Measurements from ENCODE around the gene MTOR. TPM values are rescaled to one million over a fixed set of nuclear protein-coding genes. Genes with fewer than 3 reads are reported as not detected.

The MTOR gene
- total RNA-seq, 1 donor from 2014 or later = 67.2 TPM

- H3K27ac Mint-ChIP-seq (ENCODE audit: unreplicated experiment) = no peak overlapping the region
- peaks cover 13% of the 10 kb centered on the region for H3K36me3 Mint-ChIP-seq (ENCODE audit: low read depth)
- H3K4me1 Mint-ChIP-seq = no peaks in the 10 kb centered on the region
- H3K27me3 Mint-ChIP-seq (ENCODE audit: low read depth) = no peaks in the 10 kb centered on the region
- no peaks in the 10 kb centered on the region for H3K9me3 Mint-ChIP-seq
- no peak for TF ChIP-seq CTCF (conservative IDR thresholded peaks at IDR 0.05)
- DNase-seq (ENCODE audit: low read depth, low spot score) = no peak
- H3K4me3 Mint-ChIP-seq = no peak overlapping the region
Observed at GRCh38 chr1:11151826-11152612, 110.3 kb downstream of the MTOR start.

GRCh38 chr1:11151114-11151513 lies 111.2 kb downstream of the MTOR start:
- Mint-ChIP-seq H3K36me3 (ENCODE audit: low read depth) (peaks cover 7% of the 10 kb centered on the region), H3K4me3 (no peak overlapping the region)

GRCh38 chr1:11150326-11150725 lies 112.0 kb downstream of the MTOR start:
- H3K9me3 Mint-ChIP-seq = no peaks in the 10 kb centered on the region
- no peak for TF ChIP-seq CTCF (conservative IDR thresholded peaks at IDR 0.05)
- no peaks in the 10 kb centered on the region for H3K27me3 Mint-ChIP-seq (ENCODE audit: low read depth)
- no peaks in the 10 kb centered on the region for H3K4me1 Mint-ChIP-seq
- peaks cover 7% of the 10 kb centered on the region for H3K36me3 Mint-ChIP-seq (ENCODE audit: low read depth)
- H3K4me3 Mint-ChIP-seq = no peak overlapping the region
- DNase-seq (ENCODE audit: low read depth, low spot score) = no peak
- H3K27ac Mint-ChIP-seq (ENCODE audit: unreplicated experiment) = no peak overlapping the region

More at GRCh38 chr1:11151114-11151513, 111.2 kb downstream of the MTOR start:
- H3K27me3 Mint-ChIP-seq (ENCODE audit: low read depth) = no peaks in the 10 kb centered on the region
- no peak overlapping the region for H3K27ac Mint-ChIP-seq (ENCODE audit: unreplicated experiment)
- DNase-seq (ENCODE audit: low read depth, low spot score) = no peak
- H3K4me1 Mint-ChIP-seq = no peaks in the 10 kb centered on the region
- H3K9me3 Mint-ChIP-seq = no peaks in the 10 kb centered on the region
- TF ChIP-seq CTCF (conservative IDR thresholded peaks at IDR 0.05) = no peak

GRCh38 chr1:11147197-11147770 lies 115.1 kb downstream of the MTOR start:
- Mint-ChIP-seq H3K27me3 (ENCODE audit: low read depth) (no peaks in the 10 kb centered on the region), H3K36me3 (ENCODE audit: low read depth) (peaks cover 15% of the 10 kb centered on the region), H3K9me3 (no peaks in the 10 kb centered on the region), H3K4me1 (no peaks in the 10 kb centered on the region), H3K27ac (ENCODE audit: unreplicated experiment) (no peak overlapping the region), H3K4me3 (no peak overlapping the region)
- no peak for TF ChIP-seq CTCF (conservative IDR thresholded peaks at IDR 0.05)
- no peak for DNase-seq (ENCODE audit: low read depth, low spot score)

GRCh38 chr1:11145741-11146140 lies 116.6 kb downstream of the MTOR start:
- peaks cover 15% of the 10 kb centered on the region for H3K36me3 Mint-ChIP-seq (ENCODE audit: low read depth)
- TF ChIP-seq CTCF (conservative IDR thresholded peaks at IDR 0.05) = no peak
- no peaks in the 10 kb centered on the region for H3K4me1 Mint-ChIP-seq
- H3K9me3 Mint-ChIP-seq = no peaks in the 10 kb centered on the region
- H3K27me3 Mint-ChIP-seq (ENCODE audit: low read depth) = no peaks in the 10 kb centered on the region
- DNase-seq (ENCODE audit: low read depth, low spot score) = no peak
- no peak overlapping the region for H3K4me3 Mint-ChIP-seq
- H3K27ac Mint-ChIP-seq (ENCODE audit: unreplicated experiment) = no peak overlapping the region
